EL (cell line): ENCODE results near the gene ATP2C2.
"Not testable (repeated sequence)": the region's sequence is repeated elsewhere in the genome, so short reads cannot be mapped to it uniquely, and the experiment has no call there.

Experiments used
- DNase-seq: peaks from one replicate; pipeline ENCODE4 v3.0.0-alpha.2; 2016

The ATP2C2 gene

DNA sequence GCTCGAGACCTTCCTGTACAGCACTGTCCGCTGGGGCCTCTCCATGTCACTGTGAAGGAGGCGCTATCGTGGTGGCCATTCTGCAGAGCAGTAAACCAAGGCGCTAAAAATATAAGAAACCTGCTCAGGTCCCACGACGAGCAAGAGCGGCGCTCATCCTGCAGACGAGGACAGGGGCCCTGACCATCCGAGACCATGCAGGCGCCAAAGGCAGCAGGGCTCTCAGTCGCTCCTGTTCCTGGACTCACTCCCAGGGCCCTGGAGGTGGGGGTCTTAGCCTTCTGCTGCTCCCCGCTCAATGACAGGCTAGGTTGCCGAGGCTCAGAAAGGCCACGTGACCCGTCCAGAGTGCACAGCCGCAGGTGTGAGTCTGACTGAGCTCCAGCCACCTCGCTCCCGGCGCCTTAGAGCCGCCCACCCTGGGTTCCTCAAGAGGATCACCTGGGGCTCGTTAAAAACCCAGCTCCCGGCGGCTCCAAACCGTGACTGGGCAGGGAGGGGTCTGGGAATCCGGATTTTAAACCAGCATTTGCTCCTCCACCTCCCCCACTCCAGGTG lies 509 bp upstream of the ATP2C2 start:
- DNase-seq = no peak

DNA sequence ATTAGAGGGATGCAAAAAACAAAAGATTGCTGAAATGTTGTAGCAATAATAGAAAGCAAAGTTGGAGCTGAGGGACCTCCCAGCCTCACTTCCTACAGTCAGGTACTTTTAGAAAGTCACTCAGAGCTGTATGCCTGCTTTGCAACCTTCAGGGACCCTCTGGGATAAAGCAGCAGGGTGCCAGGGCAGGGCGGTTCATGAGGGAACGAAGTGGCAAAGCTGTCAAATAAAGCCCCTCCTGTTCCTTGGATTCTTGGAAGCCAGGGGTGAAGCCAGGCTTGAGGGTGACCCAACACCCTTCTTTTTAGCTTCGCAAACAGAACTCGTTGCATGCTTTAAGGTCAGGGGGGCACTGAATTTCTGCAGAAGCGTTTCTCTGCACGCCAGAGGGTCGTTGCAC lies 767 bp downstream of the ATP2C2 start:
- DNase-seq = no peak

DNA sequence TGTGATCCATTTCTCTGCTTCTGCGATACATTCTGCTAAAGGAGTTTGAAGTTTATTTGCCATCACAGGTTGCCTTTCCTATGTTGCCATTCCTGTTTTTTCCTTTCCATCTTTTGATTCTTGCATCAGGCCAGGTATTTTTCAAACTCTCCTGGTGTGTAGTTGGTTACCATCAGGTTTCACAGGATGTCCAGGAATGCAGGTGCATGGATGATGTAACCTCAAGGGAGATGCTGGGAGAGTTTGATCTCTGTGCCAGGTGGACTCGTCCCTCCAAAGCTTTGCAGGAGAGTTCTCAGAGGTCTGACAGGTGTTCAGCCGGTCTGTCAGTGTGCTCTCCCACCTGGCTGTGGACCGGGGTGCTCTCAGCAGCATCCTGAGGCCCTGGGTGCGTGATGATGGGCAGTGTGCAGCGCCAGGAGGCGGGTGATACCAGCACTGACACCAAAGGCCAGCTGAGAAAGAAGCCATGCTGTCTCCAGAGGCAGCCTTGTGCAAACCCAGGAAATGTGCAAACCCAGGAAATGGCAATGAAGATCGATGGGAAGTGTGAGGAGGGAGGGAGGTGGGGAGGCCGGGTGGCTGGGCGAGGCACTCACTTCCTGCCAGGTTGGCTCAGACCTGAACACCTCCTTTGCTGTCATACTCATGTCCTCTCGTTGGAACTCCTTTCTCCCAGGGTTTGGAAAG lies 1.7 kb downstream of the ATP2C2 start:
- no peak for DNase-seq

DNA sequence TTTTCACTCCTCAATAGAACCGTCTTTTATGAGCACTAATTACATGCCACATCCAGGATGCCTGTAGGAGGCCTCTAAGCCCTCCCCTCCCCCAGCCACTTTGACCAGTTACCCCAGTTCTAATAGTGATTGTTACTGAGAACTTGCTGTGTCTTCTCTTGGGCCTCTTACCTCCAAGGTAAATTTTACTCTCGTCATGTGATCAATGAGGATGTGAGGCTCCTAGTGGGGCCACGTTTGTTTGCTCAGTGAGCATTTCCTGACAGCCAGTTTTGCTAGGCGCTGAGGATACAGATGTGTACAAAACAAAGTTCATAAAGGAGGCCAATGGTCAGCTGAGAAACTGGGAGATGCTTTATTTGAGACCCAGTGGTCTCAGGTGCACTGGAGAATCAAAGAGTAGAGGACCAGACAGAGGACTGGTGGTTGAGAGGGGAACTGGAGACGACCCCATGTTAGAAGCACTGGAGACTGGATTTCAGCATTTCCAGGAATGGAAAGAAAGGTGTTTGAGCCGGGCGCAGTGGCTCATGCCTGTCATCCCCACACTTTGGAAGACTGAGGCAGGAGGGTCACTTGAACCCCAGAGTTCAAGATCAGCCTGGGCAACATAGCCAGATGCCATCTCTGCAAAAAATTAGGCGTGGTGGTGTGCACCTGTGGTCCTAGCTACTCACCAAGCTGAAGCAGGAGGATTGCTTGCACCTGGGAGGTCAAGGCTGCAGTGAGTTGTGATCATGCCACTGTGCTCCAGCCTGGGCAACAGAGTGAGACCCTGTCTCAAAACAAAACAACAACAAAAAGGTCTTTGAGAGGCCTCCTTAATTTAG lies 2.6 kb downstream of the ATP2C2 start:
- no peak for DNase-seq

DNA sequence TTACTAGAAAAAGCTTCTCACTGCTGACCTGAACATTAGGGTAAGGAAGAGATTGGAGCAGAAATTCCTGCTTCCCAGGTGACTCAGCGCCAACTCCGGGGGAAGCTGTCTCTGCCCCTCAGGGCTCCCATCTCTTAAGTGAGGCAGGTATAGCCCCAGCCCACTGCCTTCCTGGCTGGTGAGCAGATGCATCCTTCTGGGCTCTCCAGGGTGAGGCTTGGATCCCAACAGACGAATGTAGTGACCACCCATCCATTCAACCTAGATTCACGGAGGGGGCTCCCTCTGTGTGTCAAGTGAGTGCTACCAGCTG lies 3.2 kb downstream of the ATP2C2 start:
- no peak for DNase-seq

DNA sequence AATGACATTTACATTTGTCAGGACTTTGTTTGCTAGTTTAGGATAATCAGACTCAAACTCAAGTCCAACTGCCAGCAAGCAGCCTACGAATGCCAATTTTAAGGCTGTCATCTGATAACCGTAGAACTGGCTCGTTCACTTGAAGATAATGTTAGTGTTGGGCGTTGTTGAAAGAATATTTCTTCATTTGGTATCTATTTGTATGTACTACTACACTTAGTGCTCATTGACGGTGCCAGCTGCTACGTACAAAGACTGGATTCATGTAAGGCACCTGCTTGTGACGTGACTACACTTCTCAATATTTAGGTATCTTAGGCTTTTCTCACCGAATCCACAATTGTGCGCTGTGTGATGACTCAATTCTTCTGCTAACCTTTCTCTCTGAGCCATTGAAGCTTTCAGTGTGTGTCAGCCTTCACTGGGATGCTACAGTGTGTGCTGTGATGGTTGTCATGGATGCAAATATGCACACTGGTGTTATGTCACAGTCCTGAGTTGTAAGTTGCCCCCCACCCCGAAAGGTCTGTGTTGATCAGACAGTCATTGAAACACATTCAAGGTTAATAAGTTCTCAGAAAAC lies 5.7 kb downstream of the ATP2C2 start:
- DNase-seq = no peak

DNA sequence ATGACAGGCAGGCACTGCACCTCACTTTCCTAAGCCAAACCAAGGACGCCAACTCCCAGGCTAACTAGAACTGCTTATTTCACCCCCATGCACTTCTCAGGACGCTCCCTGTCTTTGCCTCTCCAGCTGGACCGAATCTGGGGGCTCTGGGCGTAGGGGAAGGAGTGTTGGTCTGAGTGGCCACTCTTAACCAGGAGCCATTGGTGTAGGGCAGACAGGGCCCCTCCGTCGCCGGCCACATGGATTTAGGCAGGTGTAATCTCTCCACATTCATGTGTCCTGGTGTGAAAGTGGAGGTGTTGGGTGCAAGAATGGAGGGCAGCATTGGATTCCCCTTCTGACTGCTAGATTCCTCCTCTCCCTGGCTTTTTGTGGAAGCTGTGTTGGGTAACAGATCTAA lies 9.8 kb downstream of the ATP2C2 start:
- DNase-seq = no peak

DNA sequence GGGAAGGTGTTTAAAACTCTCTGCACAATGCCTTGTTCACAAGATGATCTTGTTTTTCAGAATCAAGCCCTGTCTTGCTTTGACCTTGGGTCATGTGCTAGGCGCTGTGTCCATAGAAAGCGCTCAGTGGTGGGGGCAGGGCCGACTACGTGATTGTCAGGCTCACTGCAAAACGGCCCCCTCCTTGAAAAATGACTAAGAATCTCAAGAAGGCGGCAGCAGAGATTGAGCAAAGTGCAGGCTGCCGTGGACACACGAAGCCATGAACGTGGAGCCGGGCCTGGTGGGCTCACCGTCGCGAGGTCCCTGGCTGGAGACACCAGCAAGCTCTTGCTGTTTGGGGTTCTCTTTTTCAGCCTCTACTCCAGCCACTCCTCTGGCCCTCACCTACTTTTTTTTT lies 10.2 kb downstream of the ATP2C2 start:
- no peak for DNase-seq

DNA sequence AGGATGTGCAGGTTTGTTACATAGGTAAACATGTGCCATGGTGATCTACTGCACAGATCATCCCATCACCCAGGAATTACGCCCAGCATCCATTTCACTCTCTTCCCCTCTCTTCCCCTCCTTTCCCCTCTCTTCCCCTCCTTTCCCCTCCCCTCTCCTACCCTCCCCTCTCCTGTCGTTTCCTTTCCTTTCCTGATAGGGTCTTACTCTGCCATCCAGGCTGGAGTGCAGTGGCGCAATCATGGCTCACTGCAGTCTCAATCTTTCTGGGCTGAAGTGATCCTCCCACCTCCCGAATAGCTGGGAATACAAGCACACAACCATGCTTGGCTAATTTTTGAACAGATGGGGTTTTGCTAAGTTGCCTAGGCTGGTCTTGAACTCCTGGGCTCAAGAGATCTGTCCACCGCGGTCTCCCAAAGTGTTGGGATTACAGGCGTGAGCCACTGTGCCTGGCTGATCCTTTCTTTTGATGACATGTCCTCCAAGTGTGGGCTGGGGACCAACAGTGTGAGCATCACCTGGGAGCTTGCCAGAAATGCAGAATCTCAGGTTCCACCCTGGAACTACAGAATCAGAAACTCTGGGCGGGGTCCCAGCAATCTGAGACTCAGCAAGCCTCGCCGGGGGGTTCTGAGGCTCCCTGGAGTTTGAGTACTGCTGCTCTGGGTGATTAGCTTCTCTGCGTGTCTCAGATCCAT lies 10.8 kb downstream of the ATP2C2 start:
- DNase-seq = no peak

DNA sequence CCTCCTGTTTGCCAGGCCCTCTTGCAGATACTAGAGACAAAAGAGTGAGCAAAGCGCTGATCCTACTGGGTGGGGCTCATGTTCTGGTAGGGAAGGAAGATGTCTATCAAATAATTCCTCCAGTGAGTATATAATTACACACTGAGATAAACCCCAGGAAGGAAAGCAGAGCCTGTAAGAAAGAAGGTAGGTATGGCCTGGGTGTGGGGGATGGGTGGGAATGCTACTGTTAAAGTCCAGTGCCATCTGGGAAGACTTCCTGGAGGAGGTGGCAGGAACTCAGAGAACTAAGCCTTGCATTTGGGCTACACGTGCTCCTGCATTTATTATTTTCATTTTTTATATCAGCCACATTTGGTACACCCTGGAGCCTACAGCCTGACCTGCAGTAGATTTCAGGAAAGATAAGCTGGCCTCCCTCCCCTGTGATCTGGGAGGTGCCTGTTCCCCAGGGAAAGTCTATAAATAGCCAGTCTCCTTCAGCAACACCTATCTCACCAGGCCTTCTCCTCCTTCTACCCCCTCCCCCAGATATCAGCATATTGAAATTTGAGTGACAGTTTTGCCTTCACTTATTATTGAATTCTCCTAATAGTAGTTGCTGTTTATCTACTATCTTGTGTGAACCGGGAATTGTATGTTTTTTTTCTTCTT lies 11.5 kb downstream of the ATP2C2 start:
- DNase-seq = no peak

DNA sequence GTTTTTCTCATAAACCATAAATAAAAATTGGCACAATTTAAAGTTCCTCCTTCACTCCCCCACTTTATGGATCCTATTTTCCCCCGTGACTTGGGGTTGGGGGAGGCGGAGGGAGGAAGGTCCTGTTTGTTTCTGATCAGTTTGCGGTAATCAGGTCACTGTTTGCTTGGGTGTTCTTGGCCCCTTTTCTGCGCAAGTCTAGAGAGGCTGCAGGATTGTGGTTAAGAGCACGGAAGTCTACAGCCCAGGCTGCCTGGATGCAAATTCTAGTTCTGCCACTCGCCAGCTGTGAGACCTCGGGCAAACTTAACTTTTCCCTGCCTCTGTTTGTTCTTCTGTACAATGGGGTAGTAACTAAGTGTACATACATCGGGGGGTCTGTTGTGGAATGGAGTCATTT lies 12.1 kb downstream of the ATP2C2 start:
- no peak for DNase-seq

DNA sequence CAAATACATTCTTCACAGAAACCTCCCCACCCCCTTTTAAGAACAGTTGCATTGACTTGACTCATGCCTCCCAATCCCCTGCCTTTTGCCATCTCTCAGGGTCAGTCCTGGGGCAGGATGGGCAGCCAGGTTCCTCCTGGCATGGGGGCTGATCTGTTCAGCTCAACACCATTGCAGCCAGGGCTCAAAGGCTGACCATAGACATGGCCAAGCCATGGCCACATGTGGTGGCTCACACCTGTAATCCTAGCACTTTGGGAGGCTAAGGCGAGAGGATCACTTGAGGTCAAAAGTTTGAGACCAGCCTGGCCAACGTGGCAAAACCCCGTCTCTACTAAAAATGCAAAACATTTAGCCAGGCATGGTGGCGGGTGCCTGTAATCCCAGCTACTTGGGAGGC lies 14.1 kb downstream of the ATP2C2 start:
- no peak for DNase-seq

DNA sequence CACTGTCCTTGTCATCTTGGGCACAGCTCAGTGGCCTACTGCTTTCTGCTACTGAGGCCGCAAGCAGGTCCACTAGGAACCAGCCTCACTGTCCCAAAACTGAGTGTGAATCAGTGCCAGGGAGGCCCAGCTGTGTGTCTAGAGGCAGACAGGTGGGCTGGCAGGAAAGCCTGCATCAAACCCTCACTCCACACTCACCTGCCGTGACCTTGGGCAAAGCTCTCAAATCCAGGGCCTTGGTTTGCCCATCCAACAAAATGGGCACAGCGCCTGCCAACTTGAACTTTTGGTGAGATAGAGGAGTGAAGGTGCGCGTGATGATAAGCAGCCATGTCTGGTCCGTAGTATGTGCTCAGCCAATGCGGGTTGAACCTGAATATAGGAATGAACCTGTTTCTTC lies 14.8 kb downstream of the ATP2C2 start:
- no peak for DNase-seq

DNA sequence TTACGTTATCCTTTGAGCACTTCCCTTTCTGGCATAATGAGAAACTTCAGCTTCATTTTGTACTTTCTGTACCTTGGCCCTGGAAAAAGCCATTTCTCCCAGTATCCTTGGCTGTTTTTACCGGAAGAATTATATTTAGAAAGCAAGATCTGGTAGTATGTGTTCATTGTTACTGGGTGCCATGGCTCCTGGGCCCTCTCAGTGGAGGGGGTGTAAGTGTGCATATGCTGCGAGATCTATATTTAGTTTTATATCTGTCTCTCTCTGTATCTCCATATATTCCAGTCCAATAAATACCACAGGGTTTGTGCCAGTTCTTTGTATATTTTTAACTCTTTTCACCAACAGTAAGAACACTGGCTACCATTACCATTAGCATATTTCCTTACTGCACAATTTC lies 17.7 kb downstream of the ATP2C2 start:
- no peak for DNase-seq

DNA sequence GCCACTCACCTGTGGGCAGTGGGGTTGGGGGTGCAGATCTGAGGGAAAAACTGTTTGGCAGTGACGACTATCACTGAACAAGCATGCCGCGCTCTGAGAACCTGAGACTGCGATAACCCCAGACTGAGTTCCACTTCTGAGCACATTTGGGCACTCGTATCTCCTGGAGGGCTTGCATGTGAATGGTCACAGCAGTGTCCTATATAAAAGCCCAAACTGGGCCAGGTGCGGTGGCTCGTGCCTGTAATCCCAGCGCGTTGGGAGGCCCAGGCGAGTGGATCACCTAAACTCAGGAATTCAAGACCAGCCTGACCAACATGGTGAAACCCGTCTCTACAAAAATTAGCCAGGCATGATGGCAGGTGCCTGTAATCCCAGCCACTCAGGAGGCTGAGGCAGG lies 18.7 kb downstream of the ATP2C2 start:
- no peak for DNase-seq

DNA sequence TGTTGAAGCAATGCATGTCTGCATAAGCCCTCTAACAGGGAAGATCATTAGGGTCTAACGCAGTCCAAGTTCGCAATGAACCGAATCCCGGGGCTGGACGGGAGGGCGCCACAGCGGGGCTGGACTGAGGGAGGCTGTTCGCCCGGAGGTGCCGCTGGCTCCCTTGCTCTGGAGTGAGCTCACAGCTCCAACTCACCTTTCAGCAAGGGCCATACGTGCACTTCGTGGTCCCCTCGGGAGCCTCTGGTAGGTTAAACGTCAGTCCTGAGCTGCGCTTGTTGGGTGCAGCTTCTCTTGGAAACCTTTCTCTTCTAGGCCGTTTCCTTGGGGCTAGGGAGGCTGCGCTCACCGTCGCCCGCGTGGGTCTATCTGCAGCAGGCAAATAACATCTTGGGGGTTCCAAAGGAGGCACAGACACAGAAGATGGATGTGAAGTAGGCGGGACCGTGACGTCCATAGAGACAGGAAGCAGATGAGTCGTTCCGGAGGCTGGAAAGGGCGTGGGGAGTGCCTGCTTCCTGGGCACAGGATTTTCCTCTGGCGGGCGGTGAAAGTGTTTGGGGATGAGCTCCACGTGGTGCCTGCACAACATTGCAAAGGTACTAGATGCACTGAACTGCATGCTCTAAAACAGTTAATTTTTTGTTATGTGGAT lies 21.9 kb downstream of the ATP2C2 start:
- no peak for DNase-seq

DNA sequence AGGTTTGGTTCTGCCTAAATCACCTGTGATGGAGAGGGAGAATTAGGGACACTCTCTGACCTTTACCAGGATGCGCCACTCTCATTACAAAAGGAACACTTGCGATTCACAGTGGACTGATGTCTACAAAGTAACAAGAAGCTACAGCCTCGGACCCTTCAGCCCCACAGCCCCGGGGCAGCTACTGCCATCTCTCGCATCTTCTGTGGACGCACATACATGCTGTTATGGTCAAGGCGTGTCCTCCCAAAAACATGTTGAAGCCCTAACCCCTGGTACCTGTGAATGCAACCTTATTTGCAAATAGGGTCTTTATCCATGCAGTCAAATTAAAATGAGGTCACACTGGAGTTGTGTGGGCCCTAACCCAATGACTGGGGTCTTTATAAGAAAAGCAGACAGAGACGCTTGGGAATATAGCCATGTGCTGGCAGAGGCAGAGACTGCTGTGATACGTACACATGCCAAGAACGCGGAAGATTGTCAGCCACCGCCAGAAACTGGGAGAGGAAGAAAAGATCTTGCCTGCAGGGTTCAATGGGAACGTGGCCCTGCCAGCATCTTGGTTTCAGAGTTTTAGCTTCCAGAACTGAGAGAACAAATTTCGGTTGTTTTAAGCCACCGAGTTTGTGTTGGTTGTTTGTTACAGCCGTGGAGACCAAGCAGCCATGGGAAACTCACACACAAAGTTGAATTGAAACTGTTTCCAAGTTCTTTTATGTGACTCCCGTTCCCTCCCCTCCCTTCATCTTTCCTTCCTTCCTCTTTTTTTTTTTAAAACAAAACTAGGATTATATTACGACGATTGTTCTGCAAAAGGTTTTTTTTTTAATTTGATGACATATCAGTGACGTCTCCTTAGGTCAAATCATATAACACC lies 23.1 kb downstream of the ATP2C2 start:
- DNase-seq = no peak

DNA sequence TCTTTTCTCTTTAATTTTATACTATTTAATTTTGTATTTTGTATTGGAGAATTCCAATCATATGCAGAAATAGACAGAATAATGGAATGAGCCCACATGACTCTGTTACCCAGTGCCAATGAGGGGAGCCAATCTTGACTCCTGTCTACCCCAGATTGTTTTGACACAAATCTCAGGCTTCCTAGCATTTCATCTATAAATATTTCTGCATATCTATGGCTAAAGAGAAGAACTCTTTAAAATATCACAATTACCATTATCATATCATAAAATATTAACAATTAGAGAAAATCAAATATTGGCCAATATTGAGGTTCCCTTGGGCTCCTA lies 23.7 kb downstream of the ATP2C2 start:
- DNase-seq = no peak

DNA sequence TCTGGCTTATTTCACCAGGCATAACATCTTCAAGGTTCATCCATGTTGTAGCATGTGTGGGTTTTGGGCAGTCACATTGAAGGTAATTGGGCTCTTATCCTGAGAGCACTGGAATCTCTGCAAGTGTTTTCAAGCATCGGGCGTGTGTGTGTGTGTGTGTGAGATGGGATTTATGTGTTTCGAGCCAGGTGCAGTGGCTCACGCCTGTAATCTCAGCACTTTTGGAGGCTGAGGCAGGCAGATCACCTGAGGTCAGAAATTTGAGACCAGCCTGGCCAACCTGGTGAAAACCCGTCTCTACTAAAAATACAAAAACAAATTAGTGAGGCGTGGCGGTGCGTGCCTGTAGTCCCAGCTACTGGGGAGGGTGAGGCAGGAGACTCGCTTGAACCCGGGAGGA lies 27.7 kb downstream of the ATP2C2 start:
- not testable (repeated sequence) for DNase-seq

DNA sequence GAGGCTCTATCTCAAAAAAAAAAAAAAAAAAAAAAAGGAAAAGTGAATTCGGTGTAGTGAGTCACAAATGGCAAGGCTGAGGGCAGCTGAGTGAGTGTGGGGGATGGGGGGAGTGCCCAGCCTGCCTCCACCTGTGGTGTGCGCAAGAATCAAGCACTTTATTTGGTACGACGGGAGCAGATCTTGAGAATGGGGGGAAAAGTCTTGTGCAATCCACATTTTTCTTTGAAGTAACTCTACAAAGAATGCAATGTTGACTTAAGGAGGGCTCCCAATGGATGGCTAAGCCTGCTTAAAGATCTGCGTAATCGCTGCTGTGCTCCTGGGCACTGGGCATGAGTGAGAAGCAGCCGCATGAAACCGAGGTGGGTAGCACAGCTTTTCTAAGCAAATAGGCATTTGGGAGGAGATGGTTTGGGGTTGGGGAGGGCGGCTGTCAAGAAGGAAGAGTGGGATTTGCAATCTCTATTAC lies 28.2 kb downstream of the ATP2C2 start:
- no peak for DNase-seq

DNA sequence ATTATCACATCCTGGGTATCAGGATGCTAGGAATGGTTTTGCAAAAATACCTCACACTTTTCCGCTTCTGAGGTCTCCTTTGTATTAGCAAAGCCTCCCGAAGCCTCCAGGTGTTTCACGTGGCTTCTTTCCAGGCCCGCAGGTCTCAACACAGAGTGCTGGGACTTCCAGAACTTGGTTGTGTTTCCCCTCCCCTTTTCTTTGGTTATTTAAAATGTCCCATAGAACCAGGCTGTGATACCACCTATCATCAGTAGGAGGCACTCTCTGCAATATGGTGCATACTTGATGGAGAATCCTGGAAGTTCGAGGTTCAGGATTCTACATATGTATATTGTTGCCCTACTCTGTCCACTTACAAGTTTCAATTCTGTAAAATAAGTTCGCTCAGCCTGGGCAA lies 28.8 kb downstream of the ATP2C2 start:
- DNase-seq = no peak
